Measurements from ENCODE around the gene CACNA2D2.

The CACNA2D2 gene

DNA sequence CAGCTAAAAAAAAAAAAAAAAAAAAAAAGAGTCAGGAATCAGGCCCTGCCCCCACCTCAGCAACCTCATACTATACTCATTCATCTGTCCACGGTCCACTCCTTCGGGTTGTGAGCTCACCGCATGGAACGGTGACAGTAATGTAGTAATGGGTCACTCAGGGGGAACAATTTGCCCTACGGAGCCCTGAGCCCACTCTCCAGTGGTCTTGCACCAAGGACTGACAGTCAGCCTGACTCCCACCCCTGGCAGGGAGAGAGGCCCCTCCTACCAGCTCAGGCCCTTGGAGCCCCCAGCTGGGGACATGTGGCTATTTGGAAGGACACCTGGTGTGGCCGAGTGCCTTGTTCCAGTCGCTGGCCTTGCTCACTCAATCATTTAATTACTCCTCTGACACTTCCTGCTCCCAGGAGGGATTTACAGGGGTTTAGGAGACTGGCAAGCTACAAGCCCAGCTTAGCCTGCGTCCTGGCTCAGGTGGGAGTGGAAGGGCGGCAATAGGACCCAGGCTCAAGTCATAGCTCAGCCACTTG, 19.9 kb upstream of the CACNA2D2 start:
- no peak overlapping the region for H3K27ac ChIP-seq
- H2AFZ ChIP-seq = no peak overlapping the region
- H3K4me3 ChIP-seq (ENCODE audit: low read depth, low read length) = no peak overlapping the region
- H3K27me3 ChIP-seq (ENCODE audit: control insufficient read depth, insufficient read depth, low read length) = no peaks in the 10 kb centered on the region
- no peaks in the 10 kb centered on the region for H3K36me3 ChIP-seq (ENCODE audit: control insufficient read depth, insufficient read depth, low read length)
- H3K79me2 ChIP-seq = no peaks in the 10 kb centered on the region
- no peak overlapping the region for H3K9ac ChIP-seq
- H3K9me3 ChIP-seq (ENCODE audit: control insufficient read depth, low read length) = no peaks in the 10 kb centered on the region
- TF ChIP-seq, protein P1, sequence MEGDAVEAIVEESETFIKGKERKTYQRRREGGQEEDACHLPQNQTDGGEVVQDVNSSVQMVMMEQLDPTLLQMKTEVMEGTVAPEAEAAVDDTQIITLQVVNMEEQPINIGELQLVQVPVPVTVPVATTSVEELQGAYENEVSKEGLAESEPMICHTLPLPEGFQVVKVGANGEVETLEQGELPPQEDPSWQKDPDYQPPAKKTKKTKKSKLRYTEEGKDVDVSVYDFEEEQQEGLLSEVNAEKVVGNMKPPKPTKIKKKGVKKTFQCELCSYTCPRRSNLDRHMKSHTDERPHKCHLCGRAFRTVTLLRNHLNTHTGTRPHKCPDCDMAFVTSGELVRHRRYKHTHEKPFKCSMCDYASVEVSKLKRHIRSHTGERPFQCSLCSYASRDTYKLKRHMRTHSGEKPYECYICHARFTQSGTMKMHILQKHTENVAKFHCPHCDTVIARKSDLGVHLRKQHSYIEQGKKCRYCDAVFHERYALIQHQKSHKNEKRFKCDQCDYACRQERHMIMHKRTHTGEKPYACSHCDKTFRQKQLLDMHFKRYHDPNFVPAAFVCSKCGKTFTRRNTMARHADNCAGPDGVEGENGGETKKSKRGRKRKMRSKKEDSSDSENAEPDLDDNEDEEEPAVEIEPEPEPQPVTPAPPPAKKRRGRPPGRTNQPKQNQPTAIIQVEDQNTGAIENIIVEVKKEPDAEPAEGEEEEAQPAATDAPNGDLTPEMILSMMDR (IDR thresholded peaks at IDR 0.05) = no peak
- no peaks in the 10 kb centered on the region for H3K4me1 ChIP-seq
- no peak overlapping the region for H3K4me2 ChIP-seq (ENCODE audit: low read length)

DNA sequence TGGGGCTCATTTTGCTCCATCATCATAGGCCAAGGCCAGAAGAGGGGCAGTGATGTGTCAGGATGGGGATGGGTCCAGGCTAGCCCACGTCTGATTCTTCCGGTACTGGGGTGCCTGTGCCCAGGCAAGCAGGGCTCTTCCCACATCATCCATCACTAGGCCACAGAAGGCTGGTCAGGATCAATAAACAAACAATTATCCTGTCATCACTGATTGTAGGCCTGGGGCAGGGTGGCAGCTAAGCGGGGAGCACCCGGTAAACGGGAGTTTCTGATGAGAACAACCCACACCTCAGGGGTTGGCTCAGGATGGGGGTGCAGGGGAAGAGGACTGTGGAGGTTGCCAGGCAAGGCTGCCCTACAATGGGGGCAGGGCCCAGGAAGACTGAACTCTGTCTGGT, 18.1 kb upstream of the CACNA2D2 start:
- H3K4me3 ChIP-seq (ENCODE audit: low read depth, low read length) = no peak overlapping the region
- H3K4me2 ChIP-seq (ENCODE audit: low read length) = no peak overlapping the region
- H3K4me1 ChIP-seq = no peaks in the 10 kb centered on the region
- no peaks in the 10 kb centered on the region for H3K9me3 ChIP-seq (ENCODE audit: control insufficient read depth, low read length)
- no peaks in the 10 kb centered on the region for H3K79me2 ChIP-seq
- no peaks in the 10 kb centered on the region for H3K27me3 ChIP-seq (ENCODE audit: control insufficient read depth, insufficient read depth, low read length)
- no peak overlapping the region for H3K27ac ChIP-seq
- no peak overlapping the region for H2AFZ ChIP-seq
- no peak overlapping the region for H3K9ac ChIP-seq
- TF ChIP-seq, protein P1 (IDR thresholded peaks at IDR 0.05) = no peak
- no peaks in the 10 kb centered on the region for H3K36me3 ChIP-seq (ENCODE audit: control insufficient read depth, insufficient read depth, low read length)

DNA sequence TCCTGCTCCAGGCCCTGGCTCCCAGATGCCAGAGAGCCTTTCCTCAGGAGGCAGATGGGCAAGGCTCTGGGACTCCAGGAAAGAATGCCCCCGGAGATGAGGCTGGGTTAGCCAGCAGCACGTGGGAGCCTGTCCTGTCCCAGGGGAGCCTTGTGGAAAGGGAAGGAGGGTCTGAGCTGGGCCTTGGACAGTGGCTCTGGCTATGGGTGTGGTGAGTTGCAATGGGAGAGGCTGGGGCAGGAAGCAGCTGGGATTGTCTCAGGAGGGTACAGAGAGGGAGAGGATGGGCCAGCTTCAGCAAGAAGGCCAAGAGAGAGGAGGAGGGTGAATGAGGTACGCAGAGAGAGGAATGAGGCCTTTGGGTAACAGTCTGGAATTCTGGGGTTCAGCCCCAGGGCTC, 17.4 kb upstream of the CACNA2D2 start:
- no peak overlapping the region for H2AFZ ChIP-seq
- no peaks in the 10 kb centered on the region for H3K79me2 ChIP-seq
- H3K4me3 ChIP-seq (ENCODE audit: low read depth, low read length) = no peak overlapping the region
- H3K9me3 ChIP-seq (ENCODE audit: control insufficient read depth, low read length) = no peaks in the 10 kb centered on the region
- H3K9ac ChIP-seq = no peak overlapping the region
- TF ChIP-seq, protein P1 (IDR thresholded peaks at IDR 0.05) = no peak
- H3K36me3 ChIP-seq (ENCODE audit: control insufficient read depth, insufficient read depth, low read length) = no peaks in the 10 kb centered on the region
- no peaks in the 10 kb centered on the region for H3K27me3 ChIP-seq (ENCODE audit: control insufficient read depth, insufficient read depth, low read length)
- H3K4me2 ChIP-seq (ENCODE audit: low read length) = no peak overlapping the region
- H3K27ac ChIP-seq = no peak overlapping the region
- no peaks in the 10 kb centered on the region for H3K4me1 ChIP-seq

DNA sequence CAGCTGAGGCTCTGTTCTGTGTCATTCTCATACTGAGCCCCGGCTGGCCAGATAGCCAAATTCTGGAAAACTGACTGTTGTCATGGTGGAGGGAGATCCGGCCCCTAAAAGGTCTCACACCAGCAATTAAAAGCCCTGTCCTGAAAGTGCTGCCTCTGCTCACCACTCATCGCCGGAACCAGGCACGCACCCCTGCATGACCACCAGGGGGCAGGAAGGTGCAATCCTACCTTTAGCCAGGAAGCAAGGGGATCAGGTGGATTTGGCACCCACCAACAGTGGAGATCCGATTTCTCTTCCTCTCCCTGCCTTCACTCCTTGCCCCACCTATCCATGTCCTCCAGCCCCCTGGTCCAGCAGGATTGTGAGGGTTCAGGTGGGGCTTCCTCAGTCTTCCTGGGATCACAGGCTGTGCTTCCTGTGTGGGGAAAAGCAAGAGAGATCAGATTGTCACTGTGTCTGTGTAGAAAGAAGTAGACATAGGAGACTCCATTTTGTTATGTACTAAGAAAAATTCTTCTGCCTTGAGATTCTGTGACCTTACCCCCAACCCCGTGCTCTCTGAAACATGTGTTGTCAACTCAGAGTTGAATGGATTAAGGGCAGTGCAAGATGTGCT, 16.1 kb upstream of the CACNA2D2 start:
- no peaks in the 10 kb centered on the region for H3K36me3 ChIP-seq (ENCODE audit: control insufficient read depth, insufficient read depth, low read length)
- TF ChIP-seq, protein P1 (IDR thresholded peaks at IDR 0.05) = peak; percentile 95
- no peaks in the 10 kb centered on the region for H3K27me3 ChIP-seq (ENCODE audit: control insufficient read depth, insufficient read depth, low read length)
- H3K4me2 ChIP-seq (ENCODE audit: low read length) = no peak overlapping the region
- no peaks in the 10 kb centered on the region for H3K79me2 ChIP-seq
- H3K4me3 ChIP-seq (ENCODE audit: low read depth, low read length) = no peak overlapping the region
- no peak overlapping the region for H2AFZ ChIP-seq
- H3K4me1 ChIP-seq = no peaks in the 10 kb centered on the region
- H3K9me3 ChIP-seq (ENCODE audit: control insufficient read depth, low read length) = no peaks in the 10 kb centered on the region
- no peak overlapping the region for H3K27ac ChIP-seq
- no peak overlapping the region for H3K9ac ChIP-seq

DNA sequence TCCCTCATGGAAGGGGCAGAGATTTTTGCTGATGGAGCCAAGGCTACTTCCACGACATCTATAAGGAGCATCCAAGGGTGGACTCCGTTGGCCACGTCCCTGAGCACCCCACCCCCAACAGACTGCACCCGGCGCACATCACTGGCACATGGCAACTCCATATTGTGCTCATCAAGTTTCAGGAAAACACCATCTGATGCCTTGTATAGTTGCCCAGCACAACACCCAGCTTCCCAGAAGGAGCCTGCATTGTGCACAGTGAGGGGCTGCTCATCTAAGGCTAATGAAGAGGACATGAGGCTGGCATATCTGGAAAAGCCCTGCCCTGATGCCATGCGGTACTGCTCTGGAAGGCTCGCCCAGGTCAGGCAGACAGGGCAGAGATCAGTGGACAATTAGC, 15.0 kb upstream of the CACNA2D2 start:
- Histone ChIP-seq H3K4me1 (no peaks in the 10 kb centered on the region), H3K4me3 (ENCODE audit: low read depth, low read length) (no peak overlapping the region), H3K9ac (no peak overlapping the region), H3K9me3 (ENCODE audit: control insufficient read depth, low read length) (no peaks in the 10 kb centered on the region), H3K27ac (no peak overlapping the region), H3K4me2 (ENCODE audit: low read length) (no peak overlapping the region), H3K36me3 (ENCODE audit: control insufficient read depth, insufficient read depth, low read length) (no peaks in the 10 kb centered on the region), H3K79me2 (no peaks in the 10 kb centered on the region), H2AFZ (no peak overlapping the region), H3K27me3 (ENCODE audit: control insufficient read depth, insufficient read depth, low read length) (no peaks in the 10 kb centered on the region)
- TF ChIP-seq, protein P1 (IDR thresholded peaks at IDR 0.05) = no peak

All from parathyroid adenoma (tissue), 2 donors.